Hematopoietic multipotent progenitor cell treated with erythropoietin and hydrocortisone succinate and interleukin-3 and kit ligand, for 8 days (in vitro differentiated cells): ENCODE data around the gene ABCC9.

Experiments used
- DNase-seq: peaks from one replicate; pipeline ENCODE4 v3.0.0-alpha.2; 2015

Gene ABCC9

GRCh38 chr12:21865846-21866245, 75.4 kb downstream of the ABCC9 start:
- DNase-seq, result no peak

GRCh38 chr12:21860534-21860933, 80.7 kb downstream of the ABCC9 start:
- DNase-seq, result no peak

DNA sequence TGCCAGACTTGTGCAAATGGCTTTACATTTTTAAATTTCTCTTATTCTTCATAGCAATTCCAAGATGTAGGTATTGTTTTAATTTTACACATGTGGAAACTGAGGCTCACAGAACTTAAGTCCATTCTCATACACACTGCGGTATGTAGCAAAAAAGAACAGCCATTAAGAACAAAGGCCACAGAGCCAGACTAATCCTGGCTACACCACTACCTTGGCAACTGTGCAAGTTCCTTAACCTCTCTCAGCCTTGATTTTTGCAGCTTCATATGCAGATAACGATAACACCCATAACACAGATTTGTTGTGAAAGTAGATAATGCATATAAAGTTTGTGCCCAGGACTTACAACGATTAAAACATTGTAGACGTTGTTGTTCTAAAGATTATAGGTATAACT, 81.1 kb downstream of the ABCC9 start:
- DNase-seq, result no peak

GRCh38 chr12:21852251-21852650, 89.0 kb downstream of the ABCC9 start:
- no peak for DNase-seq

DNA sequence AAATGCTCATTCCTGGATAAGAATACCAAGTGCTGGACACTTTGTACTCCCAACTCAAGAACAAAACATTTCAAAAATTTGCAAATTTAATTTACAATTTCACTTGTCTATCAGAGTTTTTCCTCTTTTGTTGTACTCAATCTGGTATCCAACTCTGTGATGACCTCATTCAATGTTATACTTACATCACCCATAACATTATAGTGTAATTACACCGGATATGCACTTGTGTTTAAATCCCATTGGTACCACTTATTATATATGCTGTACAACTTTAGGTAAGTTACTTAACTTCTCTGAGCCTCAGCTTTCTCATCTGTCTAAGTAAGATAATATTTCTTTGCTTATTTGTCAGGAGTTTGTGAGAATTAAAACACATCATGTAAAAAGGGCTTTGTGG, 90.1 kb downstream of the ABCC9 start:
- DNase-seq, result no peak

DNA sequence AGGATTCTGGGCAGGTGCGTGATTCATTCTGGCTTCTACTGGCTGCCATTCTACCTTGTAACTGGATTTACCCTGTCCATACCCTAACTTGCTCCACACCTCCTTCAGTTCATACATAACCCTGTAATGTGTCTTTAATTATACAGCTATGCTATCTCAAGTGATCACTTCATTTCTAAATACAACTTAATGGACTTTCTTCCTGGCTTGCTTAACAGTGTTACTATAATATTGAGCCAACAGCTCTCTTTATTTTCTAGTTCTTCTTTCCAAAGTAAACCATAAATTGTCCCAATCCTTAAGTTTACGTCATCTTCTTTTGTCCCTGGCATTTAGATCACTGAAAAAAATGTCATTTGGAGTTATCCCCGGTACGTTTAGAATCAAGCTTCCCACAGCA, 90.8 kb downstream of the ABCC9 start:
- DNase-seq, result no peak

DNA sequence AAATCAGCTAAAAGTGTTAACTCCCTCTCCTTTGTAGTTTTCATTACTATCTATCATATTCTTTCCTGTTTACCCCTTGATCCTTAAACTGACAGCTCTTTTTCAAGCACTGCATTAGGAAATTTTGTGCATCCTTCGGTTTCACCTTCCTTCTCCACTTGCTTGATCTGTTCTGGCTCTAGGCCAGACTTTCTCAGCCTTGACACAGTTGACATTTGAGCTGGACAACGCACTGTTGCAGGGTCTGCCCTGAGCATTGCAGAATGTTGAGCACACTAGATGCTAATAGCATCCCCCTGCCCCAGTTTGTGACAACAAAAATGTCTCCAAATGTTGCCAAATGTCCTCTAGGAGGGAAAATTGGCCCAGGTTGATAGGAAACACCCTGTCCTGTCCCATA, 91.3 kb downstream of the ABCC9 start:
- no peak for DNase-seq

DNA sequence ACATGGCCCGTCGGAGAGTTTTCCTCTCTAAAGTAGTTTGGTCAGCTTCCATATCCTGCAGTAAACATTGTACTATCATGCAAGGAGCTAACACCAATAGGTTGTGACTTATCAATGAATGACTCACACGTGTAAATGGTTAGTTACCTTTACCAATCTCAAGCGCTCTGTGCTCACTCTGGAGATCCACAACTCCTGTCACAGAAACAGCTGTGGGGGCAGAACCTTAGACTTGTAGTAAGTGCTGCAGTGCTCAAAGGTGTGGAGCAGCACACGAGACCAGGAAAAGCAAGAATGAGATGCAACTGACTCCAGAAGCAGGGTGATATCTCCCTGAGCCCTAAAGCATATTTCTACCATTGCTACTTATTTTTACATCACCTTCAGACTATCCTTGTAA, 93.0 kb downstream of the ABCC9 start:
- DNase-seq, result no peak

- no peak for DNase-seq
Observed at GRCh38 chr12:21843795-21844194, 97.4 kb downstream of the ABCC9 start.

DNA sequence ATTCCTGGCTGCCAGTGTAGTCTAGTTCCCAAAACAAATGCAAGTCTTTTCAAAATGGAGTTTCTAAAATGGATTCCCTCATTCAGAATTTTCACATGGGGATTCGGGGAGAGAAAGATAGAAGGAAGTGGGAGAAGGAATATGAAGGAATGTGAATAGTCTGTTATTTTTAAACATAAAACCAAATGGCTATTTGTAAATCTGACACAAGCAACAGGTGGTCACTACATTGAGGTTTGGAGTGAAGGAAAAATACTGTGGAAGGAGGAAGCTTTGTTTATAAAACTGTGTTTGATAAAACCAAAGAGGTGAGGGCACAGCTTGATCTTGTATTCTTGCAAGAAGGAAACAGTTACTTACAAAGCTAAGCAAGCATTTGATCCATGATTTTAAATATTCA, 101.5 kb downstream of the ABCC9 start:
- no peak for DNase-seq

DNA sequence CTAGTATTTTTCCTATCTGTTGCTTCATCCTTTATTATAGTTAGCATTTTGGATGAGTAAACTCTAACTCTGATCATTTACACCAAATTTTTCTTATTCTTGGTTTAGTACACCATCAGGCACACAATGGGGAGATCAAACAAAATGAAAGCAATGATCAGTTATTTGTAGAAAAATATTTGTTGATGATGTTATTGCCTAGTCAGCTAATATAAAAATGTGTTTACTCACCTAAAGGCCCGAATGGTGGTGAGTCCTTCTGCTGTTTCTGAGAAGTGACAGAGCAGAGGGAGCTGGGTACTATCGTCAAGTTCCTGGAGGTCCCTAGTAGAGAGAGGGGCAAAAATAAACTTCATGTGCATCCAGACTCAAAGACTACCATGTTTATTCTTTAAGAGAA, 103.4 kb downstream of the ABCC9 start:
- DNase-seq, result no peak

DNA sequence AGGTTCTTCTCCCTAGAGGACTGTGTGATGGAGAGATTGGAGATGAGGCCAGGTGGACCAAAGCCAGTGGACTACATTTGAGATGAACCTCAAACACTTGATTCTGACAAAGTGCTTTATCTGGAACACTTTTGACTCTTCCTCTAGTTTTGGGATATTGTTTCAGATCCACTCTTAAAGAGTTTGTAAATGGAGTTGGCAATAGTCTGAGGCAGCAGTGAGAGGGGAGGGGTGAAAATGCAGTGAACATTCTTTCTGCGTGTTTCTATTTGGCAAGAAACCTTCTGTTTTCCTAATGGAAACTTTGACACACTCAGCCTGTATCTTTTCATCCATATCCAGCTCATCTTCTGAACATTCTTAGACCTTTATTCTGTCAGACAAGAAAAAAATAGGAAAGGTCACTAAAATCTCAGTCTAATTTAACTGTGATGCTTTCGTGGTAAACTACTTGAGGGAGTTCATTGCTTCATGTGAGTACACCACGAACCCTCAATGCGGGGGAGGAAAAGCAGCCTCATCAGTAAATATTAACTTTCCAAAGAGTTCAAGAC, 109.4 kb downstream of the ABCC9 start:
- DNase-seq, result no peak

- DNase-seq, result no peak
Observed at GRCh38 chr12:21828779-21829178, 112.4 kb downstream of the ABCC9 start.

DNA sequence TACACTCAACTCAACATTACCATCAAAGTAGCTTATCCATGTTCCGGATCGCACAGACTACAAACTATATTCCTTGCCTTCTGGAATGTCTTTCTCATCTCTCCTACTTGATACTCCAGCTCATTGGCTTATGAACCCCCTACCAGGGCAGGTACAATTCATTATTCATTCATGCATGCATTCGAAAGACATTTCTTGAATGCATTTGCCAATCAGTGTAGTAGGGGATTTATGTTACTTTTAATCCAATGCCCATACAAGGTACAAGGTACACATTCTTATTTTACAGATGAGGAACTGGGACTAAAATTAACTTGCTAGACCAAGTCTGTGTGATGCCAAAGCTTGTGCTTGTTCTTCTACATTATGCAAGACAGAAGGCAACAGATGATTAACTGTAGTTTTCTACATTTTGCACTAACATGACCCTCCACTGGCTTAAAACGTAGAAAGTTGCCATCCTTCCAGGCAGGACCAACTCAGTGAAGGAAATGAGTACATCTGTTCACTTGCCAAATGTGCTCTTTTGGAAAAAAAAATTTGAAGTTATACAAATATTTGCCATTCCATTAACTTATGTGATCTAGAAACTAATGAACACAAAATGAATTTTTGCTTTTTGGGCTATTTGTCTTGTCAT, 113.0 kb downstream of the ABCC9 start:
- DNase-seq, result no peak

DNA sequence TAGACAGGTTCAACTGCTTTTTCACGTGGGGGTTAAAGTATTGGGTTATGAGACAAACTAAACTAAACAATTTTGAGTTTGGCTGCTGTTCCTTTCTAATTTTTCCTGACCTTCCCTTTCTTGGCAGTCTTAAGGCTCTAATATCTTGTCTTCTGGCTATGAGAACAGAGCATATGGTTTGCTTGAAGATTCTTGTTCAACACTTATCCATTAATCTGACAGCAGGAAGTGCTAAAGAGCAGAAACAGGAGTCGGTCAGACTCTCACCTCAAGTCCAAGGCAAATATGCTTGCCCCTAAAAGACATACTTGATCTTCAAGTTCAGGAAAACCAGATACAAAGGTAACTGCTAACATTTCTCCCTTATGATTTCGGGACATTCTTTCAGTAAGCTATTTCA, 114.1 kb downstream of the ABCC9 start:
- no peak for DNase-seq

GRCh38 chr12:21826618-21826910, 114.7 kb downstream of the ABCC9 start:
- DNase-seq, result no peak

DNA sequence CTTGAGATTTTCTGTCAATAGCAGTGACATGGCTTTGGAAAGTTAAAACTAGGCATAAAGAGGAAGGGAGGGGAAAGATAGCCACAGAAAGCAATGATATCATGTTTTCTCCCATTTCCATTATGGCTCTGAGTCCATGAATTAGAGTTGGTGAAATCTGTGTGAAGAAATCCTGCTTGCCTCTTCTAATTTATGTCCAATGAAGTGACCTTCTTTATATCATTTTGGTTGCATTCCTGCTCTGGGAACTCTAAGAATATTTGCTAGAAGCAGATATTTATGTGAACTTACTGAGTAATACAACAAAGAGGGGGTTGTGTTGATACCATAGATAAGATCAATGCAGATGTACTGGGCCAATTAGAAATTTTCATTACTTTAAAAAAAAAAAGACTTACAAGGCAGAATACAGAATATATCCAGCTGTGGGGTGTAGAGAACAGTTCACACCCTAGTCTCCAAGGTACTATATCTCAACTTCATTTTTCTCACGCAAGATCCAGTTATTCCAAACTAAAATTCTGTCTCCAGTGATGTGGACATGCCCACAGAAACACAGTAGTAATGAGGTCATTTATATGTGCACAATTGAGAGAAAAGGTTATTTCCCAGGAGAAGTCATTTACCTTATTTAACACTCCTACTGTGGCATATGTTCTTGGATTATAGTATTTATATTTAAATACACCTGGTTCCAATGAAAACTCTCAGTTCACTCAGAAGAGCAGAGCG, 115.2 kb downstream of the ABCC9 start:
- DNase-seq, result no peak

DNA sequence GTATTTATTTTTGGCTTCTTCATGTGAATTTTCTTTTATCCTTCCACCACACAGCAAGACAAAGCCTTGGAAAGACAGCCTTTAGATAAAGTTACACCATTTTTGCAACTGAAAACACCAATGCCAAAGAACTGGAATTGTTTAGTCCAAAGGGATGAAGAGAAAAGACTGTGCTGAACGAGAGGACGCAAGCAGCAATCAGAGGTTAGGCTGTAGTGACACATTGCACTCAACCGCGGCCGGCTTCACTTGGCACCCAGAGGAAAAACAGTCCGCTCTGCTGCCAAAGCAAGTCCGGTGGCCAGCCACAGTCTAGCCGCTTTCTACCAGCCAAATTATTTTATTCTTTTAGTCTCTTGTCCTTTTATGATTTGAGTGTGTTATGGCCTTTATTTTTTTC, 117.6 kb downstream of the ABCC9 start:
- no peak for DNase-seq

GRCh38 chr12:21819678-21820077, 121.5 kb downstream of the ABCC9 start:
- no peak for DNase-seq

DNA sequence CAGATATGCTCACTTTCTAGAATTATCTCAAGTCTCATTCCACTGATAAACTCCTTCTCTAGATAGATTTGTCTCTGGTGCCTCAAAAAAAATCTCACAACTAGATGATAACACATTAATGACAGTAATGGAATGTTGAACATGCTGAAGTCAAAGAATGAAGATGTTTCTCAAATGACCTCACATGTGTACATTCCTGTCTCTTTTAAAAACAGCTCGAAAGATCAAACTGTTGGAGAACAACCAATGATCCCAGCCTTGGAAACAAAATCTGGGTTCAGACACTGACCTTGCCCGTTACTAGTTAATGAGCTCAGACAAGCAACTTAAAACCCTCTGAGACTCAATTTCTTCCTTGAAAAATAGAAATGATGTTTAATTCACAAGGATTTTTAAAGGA, 122.0 kb downstream of the ABCC9 start:
- DNase-seq, result no peak

GRCh38 chr12:21818627-21819026, 122.6 kb downstream of the ABCC9 start:
- no peak for DNase-seq

- no peak for DNase-seq
Observed at GRCh38 chr12:21815306-21816062, 125.7 kb downstream of the ABCC9 start.

- DNase-seq, result no peak
Observed at GRCh38 chr12:21814814-21815213, 126.4 kb downstream of the ABCC9 start.

GRCh38 chr12:21814327-21814726, 126.9 kb downstream of the ABCC9 start:
- no peak for DNase-seq
